ENCODE data around the gene PADI3.

Gene PADI3

DNA sequence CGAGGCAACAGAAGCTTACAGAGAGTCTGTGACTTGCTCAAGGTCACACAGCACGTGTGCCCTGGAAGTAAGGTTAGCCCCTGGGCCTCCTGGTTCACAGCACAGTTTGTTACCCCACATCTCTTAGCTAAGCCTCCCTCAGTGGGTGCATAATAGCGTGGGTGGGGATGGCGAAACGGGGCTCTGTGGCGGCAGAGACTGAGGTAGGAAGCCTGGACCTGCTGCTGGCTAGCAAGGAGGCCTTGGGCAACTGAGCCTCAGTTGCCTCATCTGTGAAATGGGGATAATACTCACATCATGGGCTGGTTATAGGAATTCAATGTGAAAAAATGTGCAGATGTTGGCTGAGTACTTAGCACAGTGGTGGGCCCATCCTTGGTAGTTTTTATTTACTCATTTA, 59.7 kb downstream of the PADI3 start:
- WGBS, 2 experiments: 64 to 66% methylated on average over 6 of the region's 6 CpGs
- H3K4me1 ChIP-seq (ENCODE audit: control insufficient read depth, insufficient read depth, low read length): no peaks in the 10 kb centered on the region
- no peaks in the 10 kb centered on the region for H3K27me3 ChIP-seq (ENCODE audit: control insufficient read depth, insufficient read depth, low read length, poor library complexity, severe bottlenecking)
- no peaks in the 10 kb centered on the region for H3K36me3 ChIP-seq (ENCODE audit: control insufficient read depth, insufficient read depth, low read length)
- H3K27ac ChIP-seq (ENCODE audit: insufficient read depth, low read depth, low read length, poor library complexity, severe bottlenecking): no peak overlapping the region
- H3K4me3 ChIP-seq (ENCODE audit: insufficient read depth, low read depth, low read length): no peak overlapping the region
- no peaks in the 10 kb centered on the region for H3K9me3 ChIP-seq (ENCODE audit: control insufficient read depth, low read length)

DNA sequence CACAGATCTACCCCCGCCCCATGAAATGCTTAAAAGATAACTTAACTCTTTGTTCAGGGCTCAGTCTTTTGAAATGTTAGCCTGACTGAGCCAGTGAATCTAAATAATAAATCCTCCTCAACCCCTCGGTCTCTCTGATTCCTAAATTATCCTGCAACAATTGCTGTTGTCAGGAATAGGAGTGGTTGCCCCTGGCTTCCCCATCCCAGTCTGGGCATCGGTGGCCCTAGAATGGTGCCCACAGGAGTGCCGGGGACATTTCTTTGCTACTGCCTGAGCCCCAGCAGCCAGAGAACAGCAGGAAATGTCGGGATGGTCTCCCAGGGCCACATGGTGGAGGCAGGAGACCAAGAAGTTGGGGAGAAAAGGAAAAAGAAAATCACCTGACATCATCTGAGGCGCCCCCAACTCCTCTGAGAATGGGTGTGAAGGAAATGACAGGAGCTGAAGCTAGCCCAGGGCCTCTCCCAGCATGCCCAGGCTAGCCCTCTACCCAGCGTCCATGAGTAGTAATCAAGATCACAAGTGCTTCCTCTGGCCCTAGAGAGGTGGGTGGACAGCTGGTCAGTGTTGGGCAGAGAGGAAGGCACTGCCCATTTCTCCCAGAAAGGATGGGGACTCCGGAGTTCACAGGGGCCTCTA, 60.6 kb downstream of the PADI3 start:
- Histone ChIP-seq H3K4me3 (ENCODE audit: insufficient read depth, low read depth, low read length) (no peak overlapping the region), H3K36me3 (ENCODE audit: control insufficient read depth, insufficient read depth, low read length) (no peaks in the 10 kb centered on the region), H3K27ac (ENCODE audit: insufficient read depth, low read depth, low read length, poor library complexity, severe bottlenecking) (no peak overlapping the region), H3K9me3 (ENCODE audit: control insufficient read depth, low read length) (no peaks in the 10 kb centered on the region), H3K27me3 (ENCODE audit: control insufficient read depth, insufficient read depth, low read length, poor library complexity, severe bottlenecking) (no peaks in the 10 kb centered on the region), H3K4me1 (ENCODE audit: control insufficient read depth, insufficient read depth, low read length) (no peaks in the 10 kb centered on the region)
- 62 to 63% methylated on average over 8 of the region's 8 CpGs for WGBS, 2 experiments

DNA sequence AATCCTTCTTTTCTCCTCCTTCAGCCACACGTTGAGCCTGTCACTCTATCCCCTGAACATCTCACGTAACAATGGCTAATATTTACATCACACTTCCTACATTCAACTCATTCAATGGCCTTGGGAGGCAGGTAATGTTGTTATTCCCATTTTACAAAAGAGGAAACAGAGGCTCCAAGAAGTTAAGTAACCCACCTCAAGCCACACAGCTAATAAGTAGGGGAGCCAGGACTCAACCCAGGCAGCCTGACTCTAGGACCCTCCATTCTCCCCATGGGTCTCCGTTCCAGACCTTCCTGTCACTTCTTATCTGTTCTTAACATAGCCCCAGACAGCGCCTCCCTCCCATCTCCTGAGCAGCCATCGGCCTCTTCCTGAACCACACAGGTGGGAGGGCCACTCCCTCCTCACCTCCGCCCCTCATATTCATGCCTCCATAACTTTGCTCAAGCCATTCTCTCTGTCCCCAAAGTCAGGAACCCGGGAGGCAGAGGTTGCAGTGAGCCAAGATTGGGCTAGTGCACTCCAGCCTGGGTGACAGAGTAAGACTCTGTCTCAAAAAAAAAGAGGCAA, 61.3 kb downstream of the PADI3 start:
- Histone ChIP-seq H3K27me3 (ENCODE audit: control insufficient read depth, insufficient read depth, low read length, poor library complexity, severe bottlenecking) (no peaks in the 10 kb centered on the region), H3K9me3 (ENCODE audit: control insufficient read depth, low read length) (no peaks in the 10 kb centered on the region), H3K4me3 (ENCODE audit: insufficient read depth, low read depth, low read length) (no peak overlapping the region), H3K4me1 (ENCODE audit: control insufficient read depth, insufficient read depth, low read length) (no peaks in the 10 kb centered on the region), H3K27ac (ENCODE audit: insufficient read depth, low read depth, low read length, poor library complexity, severe bottlenecking) (no peak overlapping the region), H3K36me3 (ENCODE audit: control insufficient read depth, insufficient read depth, low read length) (no peaks in the 10 kb centered on the region)
- WGBS, 2 experiments: 67 to 76% methylated on average over 7 of the region's 7 CpGs

DNA sequence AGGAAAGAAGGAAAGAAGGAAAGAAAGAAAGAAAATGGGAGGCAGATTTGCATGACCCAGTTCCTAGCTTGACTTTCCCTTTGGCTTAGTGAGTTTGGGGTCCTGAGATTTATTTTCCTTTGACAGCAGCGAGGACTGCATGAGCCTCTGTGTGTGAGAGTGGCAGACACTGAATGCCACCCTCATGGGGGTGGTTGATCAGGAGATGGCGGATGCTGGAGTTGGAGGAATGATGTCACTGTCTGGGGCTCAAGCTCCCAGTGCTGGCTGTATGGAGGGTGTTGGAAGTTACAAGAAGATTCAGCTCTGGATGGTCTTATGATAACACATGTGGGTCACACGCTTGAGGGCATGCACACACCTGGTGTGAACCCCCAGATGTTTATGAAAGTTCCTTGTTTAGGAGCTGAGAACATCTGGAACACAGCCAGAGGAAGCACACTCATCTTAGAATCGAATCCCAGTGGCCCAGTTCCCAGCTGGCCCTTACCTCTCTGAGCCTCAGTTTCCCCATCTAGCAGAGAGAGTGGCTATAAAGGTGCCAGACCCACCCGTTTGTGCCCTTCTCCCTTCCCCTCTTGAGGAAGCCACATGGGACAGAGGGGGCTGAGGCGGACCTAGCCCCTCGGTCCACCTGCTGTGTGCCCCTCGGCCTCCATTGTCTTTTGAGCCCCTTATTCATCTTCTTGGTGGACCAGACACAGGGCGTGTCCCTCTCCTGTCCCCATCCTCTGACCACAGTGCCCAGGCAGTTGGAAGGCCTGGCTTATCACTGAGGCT, 64.8 kb downstream of the PADI3 start:
- Histone ChIP-seq H3K27me3 (ENCODE audit: control insufficient read depth, insufficient read depth, low read length, poor library complexity, severe bottlenecking) (no peaks in the 10 kb centered on the region), H3K27ac (ENCODE audit: insufficient read depth, low read depth, low read length, poor library complexity, severe bottlenecking) (no peak overlapping the region), H3K4me1 (ENCODE audit: control insufficient read depth, insufficient read depth, low read length) (no peaks in the 10 kb centered on the region), H3K36me3 (ENCODE audit: control insufficient read depth, insufficient read depth, low read length) (no peaks in the 10 kb centered on the region), H3K9me3 (ENCODE audit: control insufficient read depth, low read length) (no peaks in the 10 kb centered on the region), H3K4me3 (ENCODE audit: insufficient read depth, low read depth, low read length) (no peak overlapping the region)
- WGBS, 2 experiments: 92% methylated on average over 9 of the region's 9 CpGs

DNA sequence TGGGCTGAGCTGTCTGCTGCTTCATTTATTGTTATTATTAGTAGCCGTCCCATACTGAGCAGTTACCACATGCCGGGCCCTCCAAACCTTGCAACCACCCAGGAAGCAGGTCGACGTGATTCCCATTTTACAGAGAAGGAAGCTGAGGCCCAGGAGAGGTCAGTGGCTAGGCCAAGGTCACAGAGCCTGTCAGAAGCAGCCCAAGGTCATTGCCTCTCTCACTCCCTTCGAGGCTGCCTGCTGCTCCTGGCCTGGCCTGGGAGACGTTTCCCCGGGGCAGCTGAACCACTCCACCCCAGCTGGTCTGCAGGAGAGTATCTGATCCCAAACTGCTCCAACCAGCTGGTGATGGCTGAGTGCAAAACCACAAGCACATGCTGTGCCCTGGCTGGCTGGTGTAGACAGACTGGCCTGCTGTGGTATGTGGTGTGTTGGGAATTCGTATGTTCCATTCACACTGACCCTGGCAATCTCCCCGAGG, 65.6 kb downstream of the PADI3 start:
- Histone ChIP-seq H3K27me3 (ENCODE audit: control insufficient read depth, insufficient read depth, low read length, poor library complexity, severe bottlenecking) (no peaks in the 10 kb centered on the region), H3K4me1 (ENCODE audit: control insufficient read depth, insufficient read depth, low read length) (no peaks in the 10 kb centered on the region), H3K9me3 (ENCODE audit: control insufficient read depth, low read length) (no peaks in the 10 kb centered on the region), H3K4me3 (ENCODE audit: insufficient read depth, low read depth, low read length) (no peak overlapping the region), H3K36me3 (ENCODE audit: control insufficient read depth, insufficient read depth, low read length) (no peaks in the 10 kb centered on the region), H3K27ac (ENCODE audit: insufficient read depth, low read depth, low read length, poor library complexity, severe bottlenecking) (no peak overlapping the region)
- WGBS, 2 experiments: 66% methylated on average over 9 of the region's 9 CpGs

DNA sequence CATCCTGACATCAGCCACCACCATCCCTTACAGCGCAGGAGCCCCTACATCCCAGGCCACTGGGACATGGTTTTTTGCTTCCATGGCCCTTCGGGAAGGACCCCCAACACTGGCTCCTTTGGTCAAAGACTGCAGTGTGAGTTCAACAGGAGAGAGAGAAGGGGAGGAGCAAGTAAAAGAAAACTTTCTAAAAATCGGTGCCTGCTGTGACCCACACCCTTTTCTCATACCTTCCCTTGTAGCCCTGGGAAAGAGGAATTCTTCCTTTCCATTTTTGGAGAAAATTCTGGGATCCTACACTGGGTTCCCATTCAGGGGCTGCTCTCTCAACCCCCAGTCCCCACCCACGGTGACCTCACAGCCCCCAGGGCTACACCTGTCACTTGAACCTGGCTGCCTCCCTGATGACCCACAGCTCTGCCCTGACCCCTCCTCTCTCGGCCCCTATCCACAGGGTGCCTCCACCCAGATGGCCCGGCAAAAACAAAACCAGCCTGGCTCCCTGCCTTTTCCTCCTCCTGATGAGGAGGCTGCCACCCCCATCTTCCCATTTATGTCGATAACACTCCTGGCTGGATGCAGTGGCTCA, 66.7 kb downstream of the PADI3 start:
- 28 to 41% methylated on average over 6 to 7 of the region's 7 CpGs for WGBS, 2 experiments
- H3K36me3 ChIP-seq (ENCODE audit: control insufficient read depth, insufficient read depth, low read length): no peaks in the 10 kb centered on the region
- no peak overlapping the region for H3K27ac ChIP-seq (ENCODE audit: insufficient read depth, low read depth, low read length, poor library complexity, severe bottlenecking)

DNA sequence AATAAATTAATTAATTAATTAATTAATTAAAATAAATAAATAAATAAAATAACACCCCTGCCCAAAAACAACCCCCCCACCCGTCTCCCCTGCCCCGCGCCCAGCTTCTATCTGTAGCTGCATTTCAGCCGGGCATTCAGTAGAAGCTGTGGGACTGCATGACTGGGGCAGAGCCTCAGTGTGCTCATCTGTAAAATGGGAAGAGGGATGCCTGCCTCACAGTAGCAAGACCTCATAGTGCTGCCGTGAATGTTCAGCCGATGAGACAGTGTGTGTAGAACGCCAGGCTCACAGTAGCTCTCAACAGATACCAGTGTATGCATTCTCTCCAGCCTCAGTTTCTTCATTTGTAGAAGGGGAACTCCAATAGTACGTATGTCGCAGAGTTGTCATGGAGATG, 67.8 kb downstream of the PADI3 start:
- H3K4me3 ChIP-seq (ENCODE audit: insufficient read depth, low read depth, low read length): no peak overlapping the region
- H3K27ac ChIP-seq (ENCODE audit: insufficient read depth, low read depth, low read length, poor library complexity, severe bottlenecking): no peak overlapping the region
- no peaks in the 10 kb centered on the region for H3K4me1 ChIP-seq (ENCODE audit: control insufficient read depth, insufficient read depth, low read length)
- WGBS, 2 experiments: 84% methylated on average over 9 of the region's 9 CpGs
- no peaks in the 10 kb centered on the region for H3K9me3 ChIP-seq (ENCODE audit: control insufficient read depth, low read length)
- H3K36me3 ChIP-seq (ENCODE audit: control insufficient read depth, insufficient read depth, low read length): no peaks in the 10 kb centered on the region
- H3K27me3 ChIP-seq (ENCODE audit: control insufficient read depth, insufficient read depth, low read length, poor library complexity, severe bottlenecking): no peaks in the 10 kb centered on the region

More for the DNA sequence above, 66.7 kb downstream of the PADI3 start:
- no peak overlapping the region for H3K4me3 ChIP-seq (ENCODE audit: insufficient read depth, low read depth, low read length)
- no peaks in the 10 kb centered on the region for H3K4me1 ChIP-seq (ENCODE audit: control insufficient read depth, insufficient read depth, low read length)
- H3K27me3 ChIP-seq (ENCODE audit: control insufficient read depth, insufficient read depth, low read length, poor library complexity, severe bottlenecking): no peaks in the 10 kb centered on the region
- H3K9me3 ChIP-seq (ENCODE audit: control insufficient read depth, low read length): no peaks in the 10 kb centered on the region

DNA sequence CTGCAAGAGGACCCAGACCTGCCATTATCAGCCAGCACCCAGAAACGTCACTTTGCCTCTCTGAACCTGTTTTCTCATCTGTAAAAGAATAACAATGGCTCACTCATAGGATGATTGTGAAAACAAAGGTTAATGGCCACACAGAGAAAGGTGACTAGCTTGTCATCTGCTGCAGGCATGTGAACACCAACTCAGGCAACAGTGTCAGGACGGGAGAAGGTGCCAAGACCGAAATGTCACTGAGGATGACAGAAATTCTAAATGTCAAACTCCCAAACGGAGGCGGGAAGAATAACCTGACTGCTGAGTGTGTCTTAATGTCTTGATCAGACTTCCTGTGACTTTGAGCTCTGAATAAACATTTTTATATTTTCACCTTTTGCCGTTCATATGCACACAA, 69.4 kb downstream of the PADI3 start:
- no peaks in the 10 kb centered on the region for H3K4me1 ChIP-seq (ENCODE audit: control insufficient read depth, insufficient read depth, low read length)
- H3K4me3 ChIP-seq (ENCODE audit: insufficient read depth, low read depth, low read length): no peak overlapping the region
- 82 to 83% methylated on average over 6 of the region's 6 CpGs for WGBS, 2 experiments
- no peak overlapping the region for H3K27ac ChIP-seq (ENCODE audit: insufficient read depth, low read depth, low read length, poor library complexity, severe bottlenecking)
- H3K27me3 ChIP-seq (ENCODE audit: control insufficient read depth, insufficient read depth, low read length, poor library complexity, severe bottlenecking): no peaks in the 10 kb centered on the region
- no peaks in the 10 kb centered on the region for H3K36me3 ChIP-seq (ENCODE audit: control insufficient read depth, insufficient read depth, low read length)
- H3K9me3 ChIP-seq (ENCODE audit: control insufficient read depth, low read length): no peaks in the 10 kb centered on the region

DNA sequence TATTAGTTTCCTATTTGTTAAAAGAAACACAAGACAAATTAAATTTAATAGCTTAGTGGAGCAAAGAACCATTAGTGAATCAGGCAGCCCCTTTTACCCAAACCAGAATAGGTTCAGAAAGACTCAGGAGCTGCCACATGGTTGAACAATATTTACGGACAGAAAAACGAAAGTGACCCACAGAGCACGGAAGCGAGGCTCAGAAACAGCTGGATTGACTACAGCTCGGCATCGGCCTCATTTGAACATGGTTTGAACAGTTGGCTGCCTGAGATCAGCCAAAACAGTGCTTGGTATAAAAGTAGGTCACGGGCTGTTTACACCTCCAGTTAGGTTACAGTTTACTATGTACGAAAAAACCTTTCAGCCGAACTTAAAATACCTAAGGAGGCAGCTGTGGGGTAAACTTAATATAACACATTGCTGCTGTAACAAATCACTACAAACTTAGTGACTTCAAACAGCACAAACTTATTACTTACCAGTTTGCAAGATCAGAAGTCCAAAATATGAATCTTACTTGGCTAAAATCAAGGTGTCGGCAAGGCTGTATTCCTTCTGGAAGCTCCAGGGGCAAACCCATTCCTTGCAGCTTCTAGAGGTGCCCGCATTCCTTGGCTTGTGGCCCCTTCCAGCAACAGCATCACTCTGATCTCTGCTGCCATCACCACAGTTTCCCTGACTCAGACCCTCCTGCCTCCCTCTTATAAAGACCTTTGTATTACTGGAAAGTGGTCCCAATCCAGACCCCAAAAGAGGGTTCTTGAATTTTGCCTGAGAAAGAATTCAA, 70.9 kb downstream of the PADI3 start:
- H3K4me3 ChIP-seq (ENCODE audit: insufficient read depth, low read depth, low read length): no peak overlapping the region
- no peak overlapping the region for H3K27ac ChIP-seq (ENCODE audit: insufficient read depth, low read depth, low read length, poor library complexity, severe bottlenecking)
- no peaks in the 10 kb centered on the region for H3K36me3 ChIP-seq (ENCODE audit: control insufficient read depth, insufficient read depth, low read length)
- H3K9me3 ChIP-seq (ENCODE audit: control insufficient read depth, low read length): no peaks in the 10 kb centered on the region
- 94 to 95% methylated on average over 11 of the region's 11 CpGs for WGBS, 2 experiments
- H3K4me1 ChIP-seq (ENCODE audit: control insufficient read depth, insufficient read depth, low read length): no peaks in the 10 kb centered on the region
- no peaks in the 10 kb centered on the region for H3K27me3 ChIP-seq (ENCODE audit: control insufficient read depth, insufficient read depth, low read length, poor library complexity, severe bottlenecking)
